Heart left ventricle (tissue), 13 donors: ENCODE measurements around the gene UBE2I.

Experiments used
- POLR2A ChIP-seq, 2 donors: fragments of 450-650 bp; IDR thresholded peaks; one replicate each; pipeline ENCODE4 v1.6.1; 2017; ENCODE audit warnings: antibody characterized with exemption in 2 of 2, mild to moderate bottlenecking in 2 of 2, moderate library complexity in 2 of 2
- TF ChIP-seq, protein P1 (sequence below), 12 donors: fragments of 200-600 bp; sonication (generic) in 4 of 12; IDR thresholded peaks; one replicate each; pipeline versions ENCODE4 v1.5.0 to v1.8.0; 2018 to 2022; ENCODE audit warnings: antibody characterized with exemption in 12 of 12, mild to moderate bottlenecking in 5 of 12
- donor health status: ischemic (EF 13 %, LVEDD 7.1; RV severe dilation, severe dysfunction).
- donor health status: DM: no; HTN: yes; CAD: no.
- donor health status: DM: no; HTN: no; CAD: no.
- donor health status: ischemic (EF 25% LVEDD 6.9; RV normal size, moderate dysfunction).
- donor health status: ischemic (EF 25% LVEDD 5.7; RV mildly dilated, moderate dysfunction).
- donor health status: ischemic (EF 35%, LVEDD 5.7; RV mildly dilated, moderate dysfunction).
- donor health status: nonischemic (EF 11% LVEDD 7.7; RV severe dilation, severe dysfunction).
- donor health status: DM: yes; HTN: yes; CAD: no.
- donor health status: PGD.
- donor health status: ischemic (EF 29% LVEDD 5.4; RV normal size, mild dysfunction).
- donor health status: nonischemic (EF 23%, LVEDD 6.1; RV moderate dilation, normal function).

GRCh38 chr16:1309888-1310831, 724 bp downstream of the UBE2I start:
- TF ChIP-seq POLR2A (IDR thresholded peaks at IDR 0.05): no peak
- TF ChIP-seq, protein P1, sequence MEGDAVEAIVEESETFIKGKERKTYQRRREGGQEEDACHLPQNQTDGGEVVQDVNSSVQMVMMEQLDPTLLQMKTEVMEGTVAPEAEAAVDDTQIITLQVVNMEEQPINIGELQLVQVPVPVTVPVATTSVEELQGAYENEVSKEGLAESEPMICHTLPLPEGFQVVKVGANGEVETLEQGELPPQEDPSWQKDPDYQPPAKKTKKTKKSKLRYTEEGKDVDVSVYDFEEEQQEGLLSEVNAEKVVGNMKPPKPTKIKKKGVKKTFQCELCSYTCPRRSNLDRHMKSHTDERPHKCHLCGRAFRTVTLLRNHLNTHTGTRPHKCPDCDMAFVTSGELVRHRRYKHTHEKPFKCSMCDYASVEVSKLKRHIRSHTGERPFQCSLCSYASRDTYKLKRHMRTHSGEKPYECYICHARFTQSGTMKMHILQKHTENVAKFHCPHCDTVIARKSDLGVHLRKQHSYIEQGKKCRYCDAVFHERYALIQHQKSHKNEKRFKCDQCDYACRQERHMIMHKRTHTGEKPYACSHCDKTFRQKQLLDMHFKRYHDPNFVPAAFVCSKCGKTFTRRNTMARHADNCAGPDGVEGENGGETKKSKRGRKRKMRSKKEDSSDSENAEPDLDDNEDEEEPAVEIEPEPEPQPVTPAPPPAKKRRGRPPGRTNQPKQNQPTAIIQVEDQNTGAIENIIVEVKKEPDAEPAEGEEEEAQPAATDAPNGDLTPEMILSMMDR (IDR thresholded peaks at IDR 0.05): no peak
